GM20000 (cell line): ENCODE data around the gene ENDOV.

Experiments
- DNase-seq: peaks from one replicate; pipeline ENCODE4 v3.0.0; 2012; ENCODE audit warnings: low spot score
- CTCF ChIP-seq: IDR thresholded peaks from 2 replicates; pipeline ENCODE4 v1.5.1; 2012; ENCODE audit warnings: mild to moderate bottlenecking, control low read depth; ENCODE audit errors: extremely low read depth, missing control alignments

The ENDOV gene

GRCh38 chr17:80374732-80375585 lies 40.0 kb upstream of the ENDOV start:
- TF ChIP-seq CTCF = no peak
- DNase-seq = no peak

DNA sequence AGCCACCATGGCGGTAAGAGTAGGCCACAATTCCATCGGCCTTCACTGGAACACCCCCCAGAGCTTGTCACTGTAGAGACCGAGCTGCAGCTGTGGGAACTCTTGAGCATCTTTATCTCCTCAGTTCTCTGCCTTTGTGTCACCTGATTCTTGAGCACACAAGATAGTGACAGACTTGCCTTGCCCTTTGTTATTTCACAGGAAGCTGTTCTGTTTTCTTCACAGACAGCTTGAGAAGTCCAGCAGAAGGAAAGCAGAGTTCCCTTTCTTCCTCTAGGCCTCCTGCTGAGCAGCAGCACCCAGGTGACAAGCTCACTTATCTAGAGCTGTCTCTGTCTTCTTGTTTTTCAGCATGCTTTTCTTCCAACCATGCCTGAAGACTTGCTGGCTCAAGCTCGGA lies 38.4 kb upstream of the ENDOV start:
- TF ChIP-seq CTCF = no peak
- no peak for DNase-seq

DNA sequence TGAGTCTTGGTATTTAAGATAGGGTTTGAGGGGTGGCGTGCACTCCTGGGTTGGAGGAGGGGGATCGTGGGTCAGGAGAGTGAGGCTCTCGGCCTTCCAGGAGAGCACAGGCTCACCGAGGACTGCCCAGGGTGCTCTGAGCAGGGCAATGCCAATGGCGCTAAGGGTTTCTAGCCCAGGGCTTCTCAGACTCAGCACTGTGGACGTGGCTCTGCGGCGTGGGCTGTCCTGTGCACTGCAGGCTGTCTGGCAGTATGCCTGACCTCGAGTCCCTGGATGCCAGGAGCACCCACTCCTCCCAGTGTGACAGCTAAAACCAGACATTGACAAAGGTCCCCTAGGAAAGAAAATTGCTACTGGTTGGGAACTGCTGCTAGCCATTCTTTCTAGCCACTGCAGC lies 37.2 kb upstream of the ENDOV start:
- no peak for DNase-seq
- TF ChIP-seq CTCF = no peak

DNA sequence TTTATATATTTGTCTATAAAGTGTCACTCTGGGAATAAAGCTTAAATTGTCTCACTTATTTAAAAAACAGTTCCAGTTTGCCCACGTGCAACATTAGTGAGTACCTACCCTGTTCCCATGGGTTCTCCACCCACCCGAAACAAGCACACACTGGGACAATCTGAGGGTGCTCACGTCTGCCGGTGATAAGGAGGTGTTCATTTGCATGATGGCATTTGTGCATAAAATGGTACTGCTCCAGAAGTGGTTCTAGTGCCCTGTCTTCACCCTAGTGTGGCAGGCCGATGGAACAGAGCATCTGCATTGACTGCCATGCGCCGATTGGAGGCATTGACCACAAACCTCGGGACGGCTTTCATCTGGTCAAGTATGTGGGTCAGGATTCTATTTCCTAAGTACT lies 35.6 kb upstream of the ENDOV start:
- TF ChIP-seq CTCF = no peak
- no peak for DNase-seq

DNA sequence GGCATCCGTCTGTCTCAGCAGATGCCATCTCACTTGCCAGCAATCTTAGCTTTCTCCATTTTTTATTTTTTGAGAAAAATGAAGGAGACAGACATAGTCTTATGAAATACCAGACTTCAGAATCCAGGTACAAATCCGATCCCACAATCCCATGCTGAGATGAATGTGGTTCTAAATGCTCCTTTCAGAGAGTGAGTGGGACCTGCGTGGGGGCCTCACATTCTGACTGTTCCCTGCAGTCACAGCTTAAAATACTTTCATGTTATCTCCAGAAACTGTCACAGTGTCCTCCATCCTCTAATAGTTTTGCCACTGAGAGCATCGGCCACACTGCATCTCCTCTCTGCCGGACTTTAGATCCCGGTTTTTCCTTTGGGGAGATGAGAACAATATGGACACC lies 34.9 kb upstream of the ENDOV start:
- no peak for TF ChIP-seq CTCF
- no peak for DNase-seq

DNA sequence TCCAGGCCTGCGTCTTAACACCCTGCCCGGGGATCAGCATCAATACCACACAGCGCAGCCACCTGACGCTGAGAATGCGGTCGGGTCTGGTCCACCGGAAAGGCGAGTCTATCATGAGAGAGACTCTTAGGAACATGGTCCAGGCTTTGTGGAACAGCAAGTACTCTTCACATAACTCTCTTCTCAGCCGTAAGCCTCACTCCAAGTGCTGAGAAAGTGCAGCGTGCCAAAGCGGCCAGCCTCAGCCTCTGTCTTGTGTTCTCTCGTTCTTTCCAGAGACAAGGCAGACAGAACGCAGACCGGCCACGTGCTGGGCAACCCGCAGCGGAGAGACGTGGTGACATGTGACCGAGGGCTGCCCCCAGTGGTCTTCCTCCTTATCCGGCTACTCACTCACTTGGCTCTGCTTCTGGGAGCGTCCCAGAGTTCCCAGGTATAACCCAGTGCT lies 34.4 kb upstream of the ENDOV start:
- DNase-seq = no peak
- TF ChIP-seq CTCF = no peak

- no peak for TF ChIP-seq CTCF
- no peak for DNase-seq
These were observed 33.5 kb upstream of the ENDOV start for GRCh38 chr17:80381416-80381923.
